Fibroblast of the aortic adventitia (primary cell): ENCODE measurements around the gene TBC1D2B. TPM values are rescaled to one million over a fixed set of nuclear protein-coding genes. Genes with fewer than 3 reads are reported as not detected.
A peak's percentile ranks its signal among the peaks of the same experiment; 100 is the strongest.

ENCODE experiments used
- DNase-seq: peaks from one replicate; pipeline ENCODE4 v3.0.0-alpha.2; 2010; ENCODE audit warnings: low read depth
- H3K4me3 ChIP-seq: 2 replicates; pipeline ENCODE4 v1.5.1; 2011; ENCODE audit warnings: low read depth, mild to moderate bottlenecking, control low read depth, low read length, moderate library complexity
- total RNA-seq: library from RNA; depleted of rRNA; stranded (reverse); fragments of >200 nt; gene quantifications from 2 replicates; pipeline ENCODE4 v1.2.3, GENCODE V29; 2012; ENCODE audit warnings: low replicate concordance
- TF ChIP-seq, protein P1 (sequence below): IDR thresholded peaks from 2 replicates; pipeline ENCODE4 v1.5.1; 2011; ENCODE audit warnings: mild to moderate bottlenecking, low read length, control low read depth, inconsistent platforms; ENCODE audit not compliant: insufficient read depth

The TBC1D2B gene
- total RNA-seq, 1 donor = 28.9 TPM

- H3K4me3 ChIP-seq = no peak overlapping the region
- TF ChIP-seq, protein P1, sequence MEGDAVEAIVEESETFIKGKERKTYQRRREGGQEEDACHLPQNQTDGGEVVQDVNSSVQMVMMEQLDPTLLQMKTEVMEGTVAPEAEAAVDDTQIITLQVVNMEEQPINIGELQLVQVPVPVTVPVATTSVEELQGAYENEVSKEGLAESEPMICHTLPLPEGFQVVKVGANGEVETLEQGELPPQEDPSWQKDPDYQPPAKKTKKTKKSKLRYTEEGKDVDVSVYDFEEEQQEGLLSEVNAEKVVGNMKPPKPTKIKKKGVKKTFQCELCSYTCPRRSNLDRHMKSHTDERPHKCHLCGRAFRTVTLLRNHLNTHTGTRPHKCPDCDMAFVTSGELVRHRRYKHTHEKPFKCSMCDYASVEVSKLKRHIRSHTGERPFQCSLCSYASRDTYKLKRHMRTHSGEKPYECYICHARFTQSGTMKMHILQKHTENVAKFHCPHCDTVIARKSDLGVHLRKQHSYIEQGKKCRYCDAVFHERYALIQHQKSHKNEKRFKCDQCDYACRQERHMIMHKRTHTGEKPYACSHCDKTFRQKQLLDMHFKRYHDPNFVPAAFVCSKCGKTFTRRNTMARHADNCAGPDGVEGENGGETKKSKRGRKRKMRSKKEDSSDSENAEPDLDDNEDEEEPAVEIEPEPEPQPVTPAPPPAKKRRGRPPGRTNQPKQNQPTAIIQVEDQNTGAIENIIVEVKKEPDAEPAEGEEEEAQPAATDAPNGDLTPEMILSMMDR = no peak
- DNase-seq = no peak
Measured at GRCh38 chr15:78007211-78007931, 70.1 kb downstream of the TBC1D2B start.

DNA sequence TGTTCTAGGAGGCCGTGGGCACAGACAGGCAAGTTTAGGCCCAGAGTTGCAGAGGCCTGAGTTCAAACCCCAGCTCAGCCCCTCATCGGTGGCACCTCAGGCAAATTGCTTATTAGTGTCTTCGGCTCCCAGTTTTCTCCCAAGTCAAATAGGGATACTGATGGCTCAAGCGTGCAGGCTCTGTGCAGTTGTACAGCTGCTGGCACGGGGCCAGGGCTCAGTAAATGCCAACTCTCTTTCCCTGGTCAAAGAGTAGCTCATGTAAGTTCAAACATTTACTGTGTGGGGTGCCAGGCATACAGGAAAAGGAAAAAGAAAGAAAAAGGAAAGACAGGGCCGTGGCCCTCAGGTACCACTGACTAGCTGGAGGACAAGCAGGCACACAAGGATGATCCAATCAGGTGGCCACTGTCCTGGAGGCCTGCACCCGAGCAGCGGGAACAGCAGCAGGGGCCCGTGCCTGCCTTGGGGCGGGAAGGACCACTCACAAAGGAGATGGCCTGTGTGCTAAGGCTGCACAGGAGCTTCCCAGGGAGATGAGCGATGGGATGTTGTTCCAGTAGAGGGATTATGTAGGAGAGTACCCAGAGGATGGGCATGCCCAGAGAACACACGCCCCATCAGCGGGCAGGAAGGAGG is 70.8 kb downstream of the TBC1D2B start:
- DNase-seq = no peak
- TF ChIP-seq, protein P1 = no peak
- no peak overlapping the region for H3K4me3 ChIP-seq

DNA sequence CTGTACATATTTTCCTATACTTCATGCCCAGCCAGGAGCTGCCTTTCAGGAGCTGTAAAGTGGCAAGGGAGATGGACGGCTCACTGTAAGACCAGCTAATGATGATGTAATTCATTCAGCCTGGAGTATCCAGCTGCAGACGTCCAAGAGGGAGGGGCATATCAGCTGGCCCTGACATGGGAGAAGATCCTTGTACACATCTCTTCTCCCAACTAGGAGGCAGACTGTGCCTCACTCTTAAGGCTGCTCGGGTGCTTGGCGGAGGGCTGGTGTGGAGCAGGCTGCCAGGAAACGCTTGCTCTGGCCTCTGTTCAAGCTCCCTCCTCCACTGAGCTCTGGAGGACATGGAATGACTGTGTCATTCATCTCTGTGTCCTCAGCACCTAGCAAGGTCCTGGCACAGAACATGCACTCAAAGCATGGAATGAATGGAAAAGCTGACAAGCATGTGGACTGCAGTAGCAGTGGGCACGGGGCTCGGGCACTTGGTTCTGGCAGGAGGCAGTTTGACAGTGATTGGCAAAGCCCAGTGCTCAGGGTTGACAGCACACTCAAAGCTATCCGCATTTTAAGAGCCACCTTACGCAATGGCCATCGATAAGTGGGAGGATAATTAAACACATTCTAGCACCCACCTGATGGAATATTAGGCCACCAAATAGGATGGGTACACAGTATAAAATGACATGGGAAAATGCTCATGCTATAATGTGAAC is 72.4 kb downstream of the TBC1D2B start:
- no peak overlapping the region for H3K4me3 ChIP-seq
- peak; percentile 85 for DNase-seq
- TF ChIP-seq, protein P1 = peak; percentile 30

DNA sequence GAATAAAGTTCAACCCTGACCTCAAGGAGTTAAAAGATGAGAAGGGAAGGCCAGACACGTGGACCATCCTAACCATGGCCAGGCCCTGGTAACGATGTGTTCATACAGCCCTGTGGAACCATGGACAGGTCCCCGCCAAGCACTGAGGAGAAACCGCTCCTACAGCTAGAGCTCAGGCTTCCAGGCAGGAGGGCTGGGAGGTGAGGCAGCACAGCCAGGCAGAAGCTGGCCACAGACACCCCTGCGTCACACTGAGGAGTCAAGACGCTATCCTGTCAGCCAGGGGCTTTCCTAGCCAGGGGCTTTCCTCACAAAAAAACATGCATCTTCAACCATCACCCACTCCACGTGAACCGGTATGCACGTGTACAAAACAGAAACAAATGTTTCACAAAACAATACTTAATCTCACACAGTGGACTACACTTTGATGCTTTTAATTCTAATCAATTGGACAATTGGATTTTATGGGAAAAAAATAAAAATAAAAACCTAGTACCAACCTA is 73.2 kb downstream of the TBC1D2B start:
- DNase-seq = no peak
- TF ChIP-seq, protein P1 = no peak
- no peak overlapping the region for H3K4me3 ChIP-seq

DNA sequence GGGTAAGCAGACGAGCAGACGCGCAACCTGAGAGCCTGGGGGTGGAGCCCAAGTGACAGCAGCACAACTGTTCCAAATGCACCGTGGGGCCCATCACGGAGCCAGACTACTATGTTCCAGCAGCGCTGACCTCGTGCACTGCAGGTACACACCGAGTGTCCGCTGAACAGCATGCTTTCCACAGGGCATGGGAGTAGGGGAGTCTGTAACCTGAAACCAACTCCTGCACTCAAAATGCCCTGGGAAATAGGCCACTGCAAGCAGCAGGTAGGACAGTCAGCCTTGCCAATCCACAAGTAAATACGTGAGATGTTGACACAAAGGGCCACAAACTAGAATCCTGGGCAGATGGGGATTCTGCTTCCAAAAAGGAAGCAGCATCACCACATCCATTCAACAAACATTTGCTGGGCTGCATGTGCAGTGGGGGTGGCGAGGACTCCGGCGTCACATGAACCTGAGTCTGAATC is 73.9 kb downstream of the TBC1D2B start:
- DNase-seq = no peak
- TF ChIP-seq, protein P1 = no peak
- no peak overlapping the region for H3K4me3 ChIP-seq

DNA sequence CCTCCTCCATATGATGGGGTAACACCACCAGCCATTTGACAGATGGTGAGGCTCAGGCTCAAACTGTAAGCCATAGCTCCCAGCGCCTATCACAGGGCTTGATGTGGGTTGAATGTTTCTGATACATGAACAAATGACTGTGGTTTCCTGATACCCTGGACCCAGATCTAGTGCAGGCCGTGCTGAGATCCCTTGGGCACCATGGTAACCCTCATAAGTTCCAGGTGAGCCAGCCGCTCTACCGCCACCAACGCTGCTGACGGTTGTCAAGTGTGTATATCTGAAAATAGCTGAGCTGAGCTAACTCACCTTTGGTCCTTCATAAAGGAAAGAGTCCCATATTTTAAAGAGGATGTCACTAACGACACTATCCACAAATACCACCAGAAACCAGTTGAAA is 74.5 kb downstream of the TBC1D2B start:
- TF ChIP-seq, protein P1 = no peak
- DNase-seq = no peak
- no peak overlapping the region for H3K4me3 ChIP-seq
